Transverse colon (tissue), 4 donors: ENCODE results near the gene BICDL2. TPM values are rescaled to one million over a fixed set of nuclear protein-coding genes. Genes with fewer than 3 reads are reported as not detected.

Experiments
- DNase-seq: peaks from one replicate; pipeline ENCODE4 v3.0.0-alpha.2; 2019
- H3K27ac ChIP-seq, 4 donors: fragments of 200-600 bp; sonication (generic); 2 replicates each; pipeline ENCODE4 v1.5.1; 2016 to 2018; ENCODE audit warnings: inconsistent platforms in 4 of 4
- H3K27me3 ChIP-seq: fragments of 200-600 bp; sonication (generic); 2 replicates; pipeline ENCODE4 v1.5.1; 2017; ENCODE audit warnings: inconsistent platforms
- H3K36me3 ChIP-seq, 4 donors: fragments of 200-600 bp; sonication (generic); 2 replicates each; pipeline ENCODE4 v1.5.1; 2017 to 2019; ENCODE audit warnings: inconsistent platforms in 4 of 4
- H3K4me1 ChIP-seq, 4 donors: fragments of 200-600 bp; sonication (generic); 2 replicates each; pipeline ENCODE4 v1.5.1; 2017 to 2020; ENCODE audit warnings: inconsistent platforms in 4 of 4
- H3K4me3 ChIP-seq, 4 donors: fragments of 200-600 bp; sonication (generic); 1 replicate in 1 of 4; 2 replicates in 3 of 4; pipeline versions ENCODE4 v1.5.1 to v1.6.1; 2017 to 2019; ENCODE audit warnings: inconsistent platforms in 4 of 4
- H3K9me3 ChIP-seq, 2 donors: fragments of 200-600 bp; sonication (generic); 2 replicates each; pipeline ENCODE4 v1.5.1; 2017 to 2019; ENCODE audit warnings: inconsistent platforms in 2 of 2
- CTCF ChIP-seq, 5 experiments: fragments of 200-600 bp in 3 of 5; fragments of 450-650 bp in 2 of 5; sonication (generic) in 3 of 5; IDR thresholded peaks; 1 replicate in 2 of 5; 2 replicates in 3 of 5; pipeline ENCODE4 v1.5.1; 2016 to 2017; ENCODE audit warnings: antibody characterized with exemption in 5 of 5, inconsistent platforms in 3 of 5, mild to moderate bottlenecking in 2 of 5, moderate library complexity in 1 of 5
- EP300 ChIP-seq: sonication (generic); formaldehyde crosslinking; IDR thresholded peaks from one replicate; pipeline ENCODE4 v1.6.1; 2017; ENCODE audit warnings: antibody characterized with exemption, low read depth
- POLR2A ChIP-seq: fragments of 450-650 bp; IDR thresholded peaks from one replicate; pipeline ENCODE4 v1.6.1; 2016; ENCODE audit warnings: antibody characterized with exemption, mild to moderate bottlenecking, moderate library complexity
- POLR2AphosphoS5 ChIP-seq, 3 donors: sonication (generic); formaldehyde crosslinking; IDR thresholded peaks; one replicate each; pipeline ENCODE4 v1.6.1; 2016; ENCODE audit warnings: antibody characterized with exemption in 3 of 3
- WGBS, 2 donors: methylation state at CpG; one replicate each; pipeline ENCODE4 v1.1.5; 2018; ENCODE audit warnings: low coverage in 1 of 2; 5-methylcytosine and 5-hydroxymethylcytosine counted together
- in situ Hi-C, 4 donors: fragments of 200-750 bp; cut with MboI; loops; one replicate each; pipeline versions ENCODE4 v1.15.0 to v1.15.1; 2017; ENCODE audit warnings: low sequenced_read_pairs in 3 of 4, low pct_ligation_motif_present in 1 of 4, low pct_unique_long_range_greater_than_20kb in 1 of 4
- intact Hi-C: fragments of 100-400 bp; cut with DNase I; formaldehyde crosslinking; loops from one replicate; pipeline ENCODE4 v1.15.1; 2023; ENCODE audit warnings: low total_unique reads
- total RNA-seq, 4 donors: library from RNA; depleted of rRNA; stranded (reverse); fragments of >200 nt; gene quantifications; one replicate each; pipeline ENCODE4 v1.1.0, GENCODE V29; 2016

The BICDL2 gene
- total RNA-seq, 4 donors from 2014 or later = 123 to 357 (median 167) TPM

DNA sequence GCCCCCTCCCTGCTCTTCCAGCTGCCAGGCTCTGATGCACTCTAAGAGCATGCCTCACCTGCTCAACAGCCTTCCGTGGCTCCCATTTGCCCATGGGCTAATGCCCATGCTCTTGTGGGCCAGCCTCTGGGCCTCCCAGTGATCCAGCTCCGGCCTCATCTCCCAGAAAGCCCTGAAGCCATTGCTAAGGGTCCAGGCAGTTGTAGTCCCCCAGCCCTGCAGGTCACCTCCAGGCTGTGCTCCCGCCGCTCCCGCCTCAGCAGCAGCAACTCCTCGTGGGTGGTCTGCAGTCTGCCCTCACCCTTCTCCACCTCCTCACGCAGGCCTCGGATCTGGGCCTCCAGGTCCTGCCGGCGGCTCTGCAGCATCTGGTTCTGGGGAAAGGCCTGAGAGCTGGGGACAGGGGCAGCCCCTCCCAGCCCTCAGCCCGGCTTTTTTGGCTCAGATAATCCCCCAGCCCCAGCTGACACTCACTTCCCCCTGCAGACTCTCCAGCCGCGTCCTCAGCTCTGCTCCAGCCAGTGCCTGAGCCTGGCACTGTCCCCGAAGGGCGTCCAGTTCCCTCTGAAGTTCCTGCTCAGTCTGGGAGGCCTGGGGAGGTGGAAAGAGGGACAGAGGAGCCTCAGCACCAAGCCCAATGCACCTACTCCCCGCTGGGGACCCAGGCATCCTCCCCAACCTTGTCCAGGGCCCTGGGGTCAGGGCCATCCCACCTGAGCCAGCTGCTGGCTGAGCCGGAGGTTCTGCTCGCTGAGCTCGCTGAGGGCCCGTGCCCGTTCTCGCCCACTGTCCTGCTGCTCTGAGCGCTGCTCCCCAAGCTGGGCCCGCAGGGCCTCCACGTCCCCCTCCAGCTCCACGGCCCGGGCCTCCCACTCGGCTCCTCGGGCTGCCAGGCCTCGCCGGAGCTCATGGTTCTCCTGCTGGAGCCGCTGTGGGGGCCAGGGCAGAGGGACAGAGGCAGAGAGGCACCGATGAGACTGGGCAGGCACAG lies 6.2 kb downstream of the BICDL2 start:
- TF ChIP-seq EP300 = no peak
- in situ Hi-C loops (loop anchor here in 1 of 4 donors (25.0 kb wide), 1 partner anchor 107 kb away; the partner anchor contains the start of gene ZNF213), intact Hi-C loops (no loop called here)
- Histone ChIP-seq H3K9me3 (no peaks in the 10 kb centered on the region), H3K27me3 (peaks cover 58% of the 10 kb centered on the region), H3K4me3 (no peak overlapping the region), H3K4me1 (peaks cover 0 to 46% (median 22%) of the 10 kb centered on the region in 4 donors), H3K27ac (no peak overlapping the region), H3K36me3 (no peaks in the 10 kb centered on the region)
- 82% methylated on average over 26 of the region's 33 CpGs; no CpG with 5 or more reads in 1 of the 2 donors for WGBS, 2 donors
- no peak for DNase-seq

GRCh38 chr16:3029491-3030221 lies 7.1 kb downstream of the BICDL2 start:
- intact Hi-C loops = no loop called here
- DNase-seq = no peak

GRCh38 chr16:3028716-3029319 lies 7.9 kb downstream of the BICDL2 start:
- no peak for DNase-seq
- intact Hi-C loops (no loop called here), in situ Hi-C loops (loop anchor here in 1 of 4 donors (25.0 kb wide), 1 partner anchor 108 kb away; the partner anchor contains the start of gene ZNF213)
- TF ChIP-seq POLR2AphosphoS5 (IDR thresholded peaks at IDR 0.05) = no peak
- no peak for TF ChIP-seq EP300
- Histone ChIP-seq H3K36me3 (no peaks in the 10 kb centered on the region), H3K4me3 (no peak overlapping the region), H3K27me3 (peaks cover 43% of the 10 kb centered on the region), H3K4me1 (peaks cover 0 to 53% (median 23%) of the 10 kb centered on the region in 4 donors), H3K9me3 (no peaks in the 10 kb centered on the region), H3K27ac (no peak overlapping the region)
- 49% methylated on average over 15 of the region's 15 CpGs; no CpG with 5 or more reads in 1 of the 2 donors for WGBS, 2 donors

More at GRCh38 chr16:3029491-3030221, 7.1 kb downstream of the BICDL2 start:
- Histone ChIP-seq H3K27me3 (peaks cover 50% of the 10 kb centered on the region), H3K27ac (no peak overlapping the region), H3K4me3 (peak overlapping the region in 1 of 4 donors; percentile 22), H3K9me3 (no peaks in the 10 kb centered on the region), H3K36me3 (no peaks in the 10 kb centered on the region), H3K4me1 (peaks cover 0 to 48% (median 21%) of the 10 kb centered on the region in 4 donors)
- 61 to 91% methylated on average over 6 to 44 of the region's 59 CpGs for WGBS, 2 donors
- TF ChIP-seq POLR2AphosphoS5 (IDR thresholded peaks at IDR 0.05) = no peak
- no peak for TF ChIP-seq EP300
- TF ChIP-seq CTCF (IDR thresholded peaks at IDR 0.05) = no peak
- TF ChIP-seq POLR2A = no peak
- in situ Hi-C loops = loop anchor here in 1 of 4 donors (25.0 kb wide), 1 partner anchor 108 kb away; the partner anchor contains the start of gene ZNF213

DNA sequence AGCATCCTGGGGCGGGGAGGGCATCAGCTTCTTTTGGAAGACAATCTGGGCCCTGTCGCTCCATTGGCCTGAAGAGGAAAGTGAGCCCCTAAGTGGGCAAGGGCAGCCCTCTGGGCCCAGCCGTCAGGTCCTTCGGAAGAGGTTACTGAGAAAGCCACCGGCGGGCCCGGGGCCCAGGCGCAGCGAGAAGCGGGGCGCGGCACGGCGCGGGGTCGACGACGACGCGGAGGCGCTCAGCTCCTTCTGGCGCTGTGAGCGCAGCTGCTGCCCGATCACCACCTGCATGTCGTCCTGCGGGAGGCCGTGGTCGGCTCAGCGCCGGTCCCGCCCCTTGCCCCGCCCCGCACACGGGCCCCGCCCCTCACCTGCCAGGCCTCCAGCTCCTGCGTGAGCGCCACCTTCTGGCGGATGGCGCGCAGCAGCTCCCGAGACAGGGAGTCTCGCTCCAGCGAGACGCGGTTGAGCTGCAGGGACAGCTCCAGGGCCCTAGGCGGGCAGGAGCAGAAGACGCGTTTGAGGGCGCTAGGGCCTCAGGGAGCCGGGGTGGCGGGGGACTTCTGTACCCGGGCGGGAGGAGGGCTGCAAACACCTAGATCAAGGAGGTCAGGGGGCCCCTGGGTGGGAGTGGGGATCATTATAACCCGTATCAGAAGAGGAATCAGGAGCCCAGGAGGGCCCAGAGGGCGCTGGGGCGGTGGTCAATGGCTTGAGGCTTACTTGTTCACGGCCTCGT lies 8.6 kb downstream of the BICDL2 start:
- H3K27ac ChIP-seq = peak overlapping the region; percentile 31 to 43 (median 36)
- H3K4me3 ChIP-seq = peak overlapping the region in 1 of 4 donors; percentile 20
- in situ Hi-C loops = loop anchor here in 1 of 4 donors (25.0 kb wide), 1 partner anchor 109 kb away; the partner anchor contains the start of gene ZNF213

More for the DNA sequence above, 8.6 kb downstream of the BICDL2 start:
- H3K27me3 ChIP-seq = peaks cover 40% of the 10 kb centered on the region
- DNase-seq = peak; percentile 93
- H3K36me3 ChIP-seq = no peaks in the 10 kb centered on the region
- WGBS, 2 donors = 10% methylated on average over 45 of the region's 58 CpGs; no CpG with 5 or more reads in 1 of the 2 donors
- no peak for TF ChIP-seq EP300
- TF ChIP-seq POLR2A = peak; percentile 34
- TF ChIP-seq POLR2AphosphoS5 (IDR thresholded peaks at IDR 0.05) = peak; percentile 26 to 49 (median 37)
- peak; percentile 62 to 93 (median 82) for TF ChIP-seq CTCF (IDR thresholded peaks at IDR 0.05)
- intact Hi-C loops = no loop called here
- peaks cover 2 to 58% (median 29%) of the 10 kb centered on the region in 4 donors for H3K4me1 ChIP-seq
- H3K9me3 ChIP-seq = no peaks in the 10 kb centered on the region
